Measurements from ENCODE around the gene BSN.

Gene BSN

DNA sequence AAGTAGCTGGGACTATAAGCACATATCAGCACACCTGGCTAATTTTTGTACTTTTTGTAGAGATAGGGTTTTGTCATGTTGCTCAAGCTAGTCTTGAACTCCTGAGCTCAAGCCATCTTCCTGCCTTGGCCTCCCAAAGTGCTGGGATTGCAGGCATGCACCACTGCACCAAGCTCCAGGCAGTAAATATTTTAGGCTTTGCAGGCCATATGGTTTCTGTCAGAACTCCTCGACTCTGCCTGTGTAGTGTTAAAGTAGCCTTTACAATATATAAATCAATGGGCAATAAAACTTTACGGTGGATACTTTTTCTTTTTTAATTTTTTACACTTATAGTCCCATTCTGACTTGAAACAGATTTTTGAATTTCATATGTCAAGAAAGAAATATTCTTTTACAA, 42.6 kb upstream of the BSN start:
- TF ChIP-seq, protein P1, sequence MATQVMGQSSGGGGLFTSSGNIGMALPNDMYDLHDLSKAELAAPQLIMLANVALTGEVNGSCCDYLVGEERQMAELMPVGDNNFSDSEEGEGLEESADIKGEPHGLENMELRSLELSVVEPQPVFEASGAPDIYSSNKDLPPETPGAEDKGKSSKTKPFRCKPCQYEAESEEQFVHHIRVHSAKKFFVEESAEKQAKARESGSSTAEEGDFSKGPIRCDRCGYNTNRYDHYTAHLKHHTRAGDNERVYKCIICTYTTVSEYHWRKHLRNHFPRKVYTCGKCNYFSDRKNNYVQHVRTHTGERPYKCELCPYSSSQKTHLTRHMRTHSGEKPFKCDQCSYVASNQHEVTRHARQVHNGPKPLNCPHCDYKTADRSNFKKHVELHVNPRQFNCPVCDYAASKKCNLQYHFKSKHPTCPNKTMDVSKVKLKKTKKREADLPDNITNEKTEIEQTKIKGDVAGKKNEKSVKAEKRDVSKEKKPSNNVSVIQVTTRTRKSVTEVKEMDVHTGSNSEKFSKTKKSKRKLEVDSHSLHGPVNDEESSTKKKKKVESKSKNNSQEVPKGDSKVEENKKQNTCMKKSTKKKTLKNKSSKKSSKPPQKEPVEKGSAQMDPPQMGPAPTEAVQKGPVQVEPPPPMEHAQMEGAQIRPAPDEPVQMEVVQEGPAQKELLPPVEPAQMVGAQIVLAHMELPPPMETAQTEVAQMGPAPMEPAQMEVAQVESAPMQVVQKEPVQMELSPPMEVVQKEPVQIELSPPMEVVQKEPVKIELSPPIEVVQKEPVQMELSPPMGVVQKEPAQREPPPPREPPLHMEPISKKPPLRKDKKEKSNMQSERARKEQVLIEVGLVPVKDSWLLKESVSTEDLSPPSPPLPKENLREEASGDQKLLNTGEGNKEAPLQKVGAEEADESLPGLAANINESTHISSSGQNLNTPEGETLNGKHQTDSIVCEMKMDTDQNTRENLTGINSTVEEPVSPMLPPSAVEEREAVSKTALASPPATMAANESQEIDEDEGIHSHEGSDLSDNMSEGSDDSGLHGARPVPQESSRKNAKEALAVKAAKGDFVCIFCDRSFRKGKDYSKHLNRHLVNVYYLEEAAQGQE (IDR thresholded peaks at IDR 0.05; ENCODE audit: insufficient read depth in 1 of 2, low read depth in 2 of 2, low read length in 2 of 2), result no peak
- TF ChIP-seq POLR2AphosphoS5 (IDR thresholded peaks at IDR 0.05; ENCODE audit: low read depth, low read length), result no peak
- no peak for TF ChIP-seq TAF1 (IDR thresholded peaks at IDR 0.05; ENCODE audit: borderline replicate concordance, insufficient read depth, low read length)
- TF ChIP-seq SIN3A (IDR thresholded peaks at IDR 0.05; ENCODE audit: borderline replicate concordance, insufficient read depth, low read length), result no peak
- TF ChIP-seq FOXP2 (optimal IDR thresholded peaks at IDR 0.05; ENCODE audit: borderline replicate concordance, extremely low read depth, extremely low read length, insufficient read depth), result no peak

DNA sequence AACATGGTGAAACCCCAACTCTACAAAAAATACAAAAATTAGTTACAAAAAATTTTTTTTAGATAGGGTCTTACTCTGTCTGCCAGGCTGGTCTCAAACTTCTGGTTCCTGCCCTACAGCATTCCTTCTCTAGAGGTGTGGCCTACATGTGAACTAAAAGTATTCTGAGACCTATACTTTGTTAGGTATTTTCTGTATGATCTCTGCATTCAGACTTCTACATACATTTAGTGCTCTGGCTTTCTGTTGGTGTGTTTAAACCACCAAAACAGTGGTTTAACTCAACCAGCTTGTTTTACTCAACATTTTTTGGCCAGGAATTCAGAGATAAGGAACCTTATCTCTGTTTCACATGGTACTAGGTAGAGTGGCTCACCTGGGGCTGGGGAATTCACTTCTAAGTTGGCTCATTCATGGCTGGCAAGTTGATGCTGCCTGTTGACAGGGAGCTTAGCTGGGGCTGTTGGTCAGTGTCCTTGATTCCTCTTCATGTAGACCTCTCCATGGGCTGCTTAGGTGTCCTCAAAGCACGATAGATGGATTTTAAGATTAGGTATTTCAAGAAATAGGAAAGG, 41.4 kb upstream of the BSN start:
- TF ChIP-seq SIN3A (IDR thresholded peaks at IDR 0.05; ENCODE audit: borderline replicate concordance, insufficient read depth, low read length) (no peak), TAF1 (IDR thresholded peaks at IDR 0.05; ENCODE audit: borderline replicate concordance, insufficient read depth, low read length) (no peak)

DNA sequence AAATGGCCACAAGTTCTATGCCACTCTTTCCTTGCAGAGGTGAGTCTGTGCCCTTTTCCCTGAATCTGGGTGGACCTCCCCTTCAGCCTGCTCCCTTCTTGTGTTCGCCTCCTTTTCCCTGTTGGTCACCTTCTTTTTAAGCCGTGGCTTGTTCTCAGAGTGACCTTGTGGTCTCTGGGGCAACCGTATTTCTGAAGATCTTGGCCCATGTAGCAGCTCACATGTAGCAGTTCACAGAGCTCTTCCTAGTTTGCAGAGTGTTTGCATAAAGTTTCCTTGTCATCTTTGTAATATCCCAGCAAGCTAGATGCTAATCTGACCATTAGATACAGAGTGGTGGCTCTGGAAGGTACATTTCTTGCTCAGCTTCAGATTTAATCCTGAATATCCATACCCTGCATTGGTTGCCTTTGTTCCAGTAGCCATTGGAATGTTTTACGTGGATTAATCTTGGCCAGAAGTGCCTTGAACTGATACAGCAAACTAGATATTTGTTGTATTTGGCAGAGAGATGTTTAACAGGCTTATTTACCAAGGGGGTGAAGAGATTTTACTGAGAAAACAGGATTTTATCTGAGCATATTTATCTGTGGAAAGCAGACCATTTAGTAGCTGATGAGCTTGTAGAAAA, 40.7 kb upstream of the BSN start:
- TF ChIP-seq POLR2AphosphoS5 (IDR thresholded peaks at IDR 0.05; ENCODE audit: low read depth, low read length) (no peak), SIN3A (IDR thresholded peaks at IDR 0.05; ENCODE audit: borderline replicate concordance, insufficient read depth, low read length) (no peak), TAF1 (IDR thresholded peaks at IDR 0.05; ENCODE audit: borderline replicate concordance, insufficient read depth, low read length) (no peak), FOXP2 (optimal IDR thresholded peaks at IDR 0.05; ENCODE audit: borderline replicate concordance, extremely low read depth, extremely low read length, insufficient read depth) (no peak)
- TF ChIP-seq, protein P1 (IDR thresholded peaks at IDR 0.05; ENCODE audit: insufficient read depth in 1 of 2, low read depth in 2 of 2, low read length in 2 of 2), result no peak

DNA sequence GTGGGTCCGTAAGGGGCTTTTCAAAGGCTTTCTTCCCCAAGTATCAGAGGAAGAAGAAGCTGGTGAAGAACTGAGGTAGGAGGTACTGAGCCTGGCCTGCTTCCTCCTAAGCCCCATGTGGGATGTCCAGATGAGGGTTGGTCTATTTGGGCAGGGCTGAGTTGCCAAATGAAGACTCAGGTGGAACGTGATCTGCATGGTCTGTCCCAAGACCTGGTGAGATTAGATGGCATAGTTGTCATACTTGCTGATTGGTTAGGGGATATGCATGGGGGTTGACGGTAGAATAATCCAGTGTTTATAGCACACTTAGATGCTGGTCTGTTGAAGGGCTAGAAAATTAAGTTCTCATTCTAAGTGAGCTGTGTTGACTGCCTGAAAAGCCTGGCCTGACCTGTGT, 36.3 kb upstream of the BSN start:
- TF ChIP-seq SIN3A (IDR thresholded peaks at IDR 0.05; ENCODE audit: borderline replicate concordance, insufficient read depth, low read length) (no peak), TAF1 (IDR thresholded peaks at IDR 0.05; ENCODE audit: borderline replicate concordance, insufficient read depth, low read length) (no peak), FOXP2 (optimal IDR thresholded peaks at IDR 0.05; ENCODE audit: borderline replicate concordance, extremely low read depth, extremely low read length, insufficient read depth) (no peak), POLR2AphosphoS5 (IDR thresholded peaks at IDR 0.05; ENCODE audit: low read depth, low read length) (no peak)
- TF ChIP-seq, protein P1 (IDR thresholded peaks at IDR 0.05; ENCODE audit: insufficient read depth in 1 of 2, low read depth in 2 of 2, low read length in 2 of 2), result no peak

DNA sequence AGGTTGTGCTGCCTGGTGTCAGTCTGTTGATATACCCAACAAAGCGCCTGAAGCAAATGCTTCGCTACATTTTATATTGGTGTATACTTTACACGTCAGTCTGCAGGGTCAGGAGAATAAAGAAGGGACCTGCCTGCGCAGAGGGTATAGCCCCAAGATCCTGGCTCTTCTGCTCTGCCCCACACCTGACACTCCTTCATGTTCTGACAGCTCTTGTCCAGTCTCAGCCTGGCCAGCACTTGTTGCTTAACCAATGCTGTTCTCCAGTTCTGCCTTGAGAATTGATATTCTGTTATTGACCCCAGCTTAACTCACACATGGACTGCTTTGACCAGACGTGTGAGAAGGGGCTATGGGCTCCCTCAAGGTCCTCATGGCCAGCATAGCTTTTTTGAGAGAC, 35.8 kb upstream of the BSN start:
- TF ChIP-seq TAF1 (IDR thresholded peaks at IDR 0.05; ENCODE audit: borderline replicate concordance, insufficient read depth, low read length) (no peak), POLR2AphosphoS5 (IDR thresholded peaks at IDR 0.05; ENCODE audit: low read depth, low read length) (no peak)

DNA sequence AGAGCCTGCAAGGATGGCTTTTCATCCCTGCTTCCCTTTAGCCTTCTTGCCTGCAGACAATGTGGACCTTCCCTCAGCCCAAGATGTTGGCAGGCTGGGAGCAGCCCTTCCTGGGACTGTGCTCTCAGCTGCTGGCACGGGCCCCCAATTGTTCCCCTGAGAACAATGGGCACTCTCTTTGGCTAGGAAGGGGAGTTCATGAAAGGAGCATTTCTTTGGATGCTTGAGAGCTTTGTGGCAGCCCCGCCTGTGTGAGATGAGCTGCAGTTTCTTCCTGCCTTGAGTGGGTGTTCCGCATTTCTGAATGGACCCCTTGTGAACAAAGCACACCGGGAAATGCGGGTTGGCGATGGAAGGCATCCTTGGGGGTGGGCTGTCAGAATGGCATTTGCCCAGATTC, 35.0 kb upstream of the BSN start:
- no peak for TF ChIP-seq FOXP2 (optimal IDR thresholded peaks at IDR 0.05; ENCODE audit: borderline replicate concordance, extremely low read depth, extremely low read length, insufficient read depth)
- TF ChIP-seq TAF1 (IDR thresholded peaks at IDR 0.05; ENCODE audit: borderline replicate concordance, insufficient read depth, low read length), result no peak
- TF ChIP-seq, protein P1 (IDR thresholded peaks at IDR 0.05; ENCODE audit: insufficient read depth in 1 of 2, low read depth in 2 of 2, low read length in 2 of 2), result no peak
- TF ChIP-seq POLR2AphosphoS5 (IDR thresholded peaks at IDR 0.05; ENCODE audit: low read depth, low read length), result no peak
- TF ChIP-seq SIN3A (IDR thresholded peaks at IDR 0.05; ENCODE audit: borderline replicate concordance, insufficient read depth, low read length), result no peak
